Measurements from ENCODE around the gene FAM181B. TPM values are rescaled to one million over a fixed set of nuclear protein-coding genes. Genes with fewer than 3 reads are reported as not detected.
A peak's percentile ranks its signal among the peaks of the same experiment; 100 is the strongest.

The FAM181B gene
- total RNA-seq, 1 donor from 2014 or later: not detected

GRCh38 chr11:82722231-82722630, 11.4 kb downstream of the FAM181B start:
- Histone ChIP-seq H3K36me3 (no peaks in the 10 kb centered on the region), H3K4me1 (peaks cover 0 to 29% of the 10 kb centered on the region in 2 donors), H3K27me3 (no peaks in the 10 kb centered on the region), H3K4me3 (no peak overlapping the region), H3K27ac (no peak overlapping the region), H3K9me3 (no peaks in the 10 kb centered on the region)
- no peak for TF ChIP-seq CTCF (IDR thresholded peaks at IDR 0.05)
- DNase-seq (ENCODE audit: low spot score in 2 of 2): no peak
- intact Hi-C loops (cut with DNase I): loop anchor here (5.0 to 10.0 kb wide), 2 partner anchors 433 to 475 kb away; partner anchors contain the start of gene PCF11

- Histone ChIP-seq H3K4me3 (no peak overlapping the region), H3K36me3 (no peaks in the 10 kb centered on the region), H3K4me1 (peaks cover 0 to 29% of the 10 kb centered on the region in 2 donors), H3K27me3 (no peaks in the 10 kb centered on the region), H3K27ac (no peak overlapping the region), H3K9me3 (no peaks in the 10 kb centered on the region)
- intact Hi-C loops (cut with DNase I): loop anchor here (5.0 to 10.0 kb wide), 2 partner anchors 434 to 477 kb away; partner anchors contain the start of gene PCF11
- no peak for DNase-seq (ENCODE audit: low spot score in 2 of 2)
- TF ChIP-seq CTCF (IDR thresholded peaks at IDR 0.05): no peak
Measured at GRCh38 chr11:82720267-82721065, 13.2 kb downstream of the FAM181B start.

GRCh38 chr11:82719361-82720105, 14.1 kb downstream of the FAM181B start:
- no peak for TF ChIP-seq CTCF (IDR thresholded peaks at IDR 0.05)
- Histone ChIP-seq H3K27ac (no peak overlapping the region), H3K4me3 (no peak overlapping the region), H3K27me3 (no peaks in the 10 kb centered on the region), H3K36me3 (no peaks in the 10 kb centered on the region), H3K9me3 (no peaks in the 10 kb centered on the region), H3K4me1 (peaks cover 0 to 29% of the 10 kb centered on the region in 2 donors)
- DNase-seq (ENCODE audit: low spot score in 2 of 2): no peak
- intact Hi-C loops (cut with DNase I): loop anchor here (5.0 to 10.0 kb wide), 2 partner anchors 435 to 478 kb away; partner anchors contain the start of gene PCF11

- no peak for TF ChIP-seq CTCF (IDR thresholded peaks at IDR 0.05)
- Histone ChIP-seq H3K27me3 (no peaks in the 10 kb centered on the region), H3K4me3 (no peak overlapping the region), H3K4me1 (peaks cover 0 to 27% of the 10 kb centered on the region in 2 donors), H3K27ac (peak overlapping the region in 1 of 2 donors; percentile 5), H3K9me3 (no peaks in the 10 kb centered on the region), H3K36me3 (no peaks in the 10 kb centered on the region)
- no peak for DNase-seq (ENCODE audit: low spot score in 2 of 2)
- intact Hi-C loops (cut with DNase I): loop anchor here (1.0 kb wide), 1 partner anchor 145 kb away; no protein-coding TSS in a partner anchor
Measured at GRCh38 chr11:82718821-82719220, 14.8 kb downstream of the FAM181B start.

GRCh38 chr11:82718307-82718706, 15.4 kb downstream of the FAM181B start:
- no peak for DNase-seq (ENCODE audit: low spot score in 2 of 2)
- Histone ChIP-seq H3K4me1 (peaks cover 0 to 21% of the 10 kb centered on the region in 2 donors), H3K27me3 (no peaks in the 10 kb centered on the region), H3K9me3 (no peaks in the 10 kb centered on the region), H3K36me3 (no peaks in the 10 kb centered on the region), H3K27ac (peak overlapping the region in 1 of 2 donors; percentile 5), H3K4me3 (no peak overlapping the region)
- intact Hi-C loops (cut with DNase I): loop anchor here (1.0 kb wide), 1 partner anchor 146 kb away; no protein-coding TSS in a partner anchor
- peak; percentile 60 to 82 (median 62) for TF ChIP-seq CTCF (IDR thresholded peaks at IDR 0.05)

Data from ascending aorta (tissue), 2 donors.